IPS-NIHi11 (cell line): ENCODE data around the gene PM20D1.

Source experiments
- DNase-seq: peaks from one replicate; pipeline ENCODE4 v3.0.0; 2012; ENCODE audit warnings: mixed read lengths, low spot score

PM20D1 gene

GRCh38 chr1:205804605-205805004 is 45.3 kb downstream of the PM20D1 start:
- DNase-seq: no peak

- DNase-seq: no peak
Observed at GRCh38 chr1:205803986-205804385, 45.9 kb downstream of the PM20D1 start.

- DNase-seq: no peak
Observed at GRCh38 chr1:205802060-205802459, 47.9 kb downstream of the PM20D1 start.

- DNase-seq: no peak
Observed at GRCh38 chr1:205800981-205801703, 48.8 kb downstream of the PM20D1 start.

GRCh38 chr1:205800427-205800826 is 49.5 kb downstream of the PM20D1 start:
- DNase-seq: no peak

- DNase-seq: no peak
Observed at GRCh38 chr1:205798577-205798976, 51.4 kb downstream of the PM20D1 start.

GRCh38 chr1:205797168-205797567 is 52.8 kb downstream of the PM20D1 start:
- DNase-seq: no peak

- no peak for DNase-seq
Observed at GRCh38 chr1:205794011-205794730, 55.8 kb downstream of the PM20D1 start.

- DNase-seq: no peak
Observed at GRCh38 chr1:205792961-205793673, 56.8 kb downstream of the PM20D1 start.

GRCh38 chr1:205792481-205792881 is 57.5 kb downstream of the PM20D1 start:
- DNase-seq: no peak

GRCh38 chr1:205791568-205792180 is 58.3 kb downstream of the PM20D1 start:
- DNase-seq: peak; percentile 78

- DNase-seq: no peak
Observed at GRCh38 chr1:205787287-205787916, 62.5 kb downstream of the PM20D1 start.

- DNase-seq: no peak
Observed at GRCh38 chr1:205786601-205787000, 63.3 kb downstream of the PM20D1 start.

GRCh38 chr1:205785446-205785845 is 64.5 kb downstream of the PM20D1 start:
- DNase-seq: no peak

GRCh38 chr1:205783904-205784303 is 66.0 kb downstream of the PM20D1 start:
- DNase-seq: no peak

GRCh38 chr1:205783433-205783795 is 66.5 kb downstream of the PM20D1 start:
- no peak for DNase-seq

GRCh38 chr1:205782627-205783432 is 67.1 kb downstream of the PM20D1 start:
- no peak for DNase-seq

GRCh38 chr1:205780335-205780734 is 69.6 kb downstream of the PM20D1 start:
- no peak for DNase-seq
